H1 (cell line): Measurements from ENCODE around the gene SLC19A1. TPM values are rescaled to one million over a fixed set of nuclear protein-coding genes. Genes with fewer than 3 reads are reported as not detected.

Experiments
- CTCF ChIA-PET: fragments of 300-600 bp; sonication (Branson Sonifier 250); formaldehyde crosslinking; loops from one replicate; lab custom pipeline; 2021; ENCODE audit not compliant: partially characterized antibody; lab: Charles Lee
- POLR2A ChIA-PET: fragments of 300-600 bp; sonication (Branson Sonifier 250); formaldehyde crosslinking; loops from one replicate; lab custom pipeline; 2021; ENCODE audit warnings: inconsistent platforms; ENCODE audit not compliant: partially characterized antibody; lab: Charles Lee
- DNase-seq, 2 experiments: peaks; one replicate each; pipeline versions ENCODE4 v3.0.0 to v3.0.0-alpha.2; 2010 to 2022; ENCODE audit warnings: low spot score in 2 of 2, low read depth in 1 of 2, mixed read lengths in 1 of 2
- FAIRE-seq: peaks from 2 replicates; lab custom pipeline; 2011; peaks lifted over from hg19 to GRCh38; lab: Jason Lieb, UNC
- H2AFZ ChIP-seq: 2 replicates; pipeline ENCODE4 v1.8.1; 2012; ENCODE audit warnings: low read length, inconsistent platforms
- H2AK5ac ChIP-seq: 2 replicates; pipeline ENCODE4 v1.6.1; 2013; ENCODE audit warnings: low read depth, low read length
- H2BK120ac ChIP-seq: replicated peaks from 2 replicates; pipeline ENCODE3; 2013; ENCODE audit warnings: low read depth, low read length, inconsistent platforms
- H2BK12ac ChIP-seq: 2 replicates; pipeline ENCODE4 v1.6.1; 2013; ENCODE audit warnings: low read depth, low read length
- H2BK15ac ChIP-seq: 2 replicates; pipeline ENCODE4 v1.6.1; 2013; ENCODE audit warnings: low read length
- H2BK20ac ChIP-seq: 2 replicates; pipeline ENCODE4 v1.6.1; 2013; ENCODE audit warnings: low read length
- H2BK5ac ChIP-seq: 2 replicates; pipeline ENCODE4 v1.6.1; 2013; ENCODE audit warnings: low read depth, low read length
- H3K14ac ChIP-seq: 2 replicates; pipeline ENCODE4 v1.6.1; 2013; ENCODE audit warnings: inconsistent platforms; ENCODE audit not compliant: insufficient read length
- H3K18ac ChIP-seq: 2 replicates; pipeline ENCODE4 v1.6.1; 2013; ENCODE audit warnings: low read length; ENCODE audit errors: extremely low read depth
- H3K23ac ChIP-seq: 2 replicates; pipeline ENCODE4 v1.6.1; 2013; ENCODE audit warnings: inconsistent platforms; ENCODE audit not compliant: insufficient read length
- H3K23me2 ChIP-seq: 2 replicates; pipeline ENCODE4 v1.6.1; 2013; ENCODE audit warnings: low read depth, low read length
- H3K27ac ChIP-seq: 2 replicates; pipeline ENCODE4 v1.6.1; 2011; ENCODE audit warnings: low read depth, low read length, inconsistent platforms
- H3K27me3 ChIP-seq, 4 experiments: replicated peaks in 1 of 4; 1 replicate in 1 of 4; 2 replicates in 3 of 4; pipeline versions ENCODE4 v1.6.1 to v1.8.1; 2011 to 2013; ENCODE audit warnings: low read length in 3 of 4, mild to moderate bottlenecking in 3 of 4, inconsistent platforms in 2 of 4, mixed read lengths in 2 of 4, moderate library complexity in 1 of 4; ENCODE audit not compliant: control insufficient read depth in 3 of 4, insufficient read depth in 3 of 4; ENCODE audit errors: extremely low read depth in 1 of 4
- H3K36me3 ChIP-seq, 4 experiments: 2 replicates each; pipeline versions ENCODE4 v1.6.1 to v1.8.1; 2011 to 2013; ENCODE audit warnings: mild to moderate bottlenecking in 4 of 4, low read length in 3 of 4, moderate library complexity in 2 of 4, control low read depth in 1 of 4, inconsistent platforms in 1 of 4; ENCODE audit not compliant: insufficient read depth in 4 of 4, control insufficient read depth in 2 of 4
- H3K4ac ChIP-seq: replicated peaks from 2 replicates; pipeline ENCODE3; 2013; ENCODE audit warnings: low read length, low read depth, mixed read lengths, inconsistent platforms; ENCODE audit not compliant: insufficient read length
- H3K4me1 ChIP-seq, 4 experiments: replicated peaks in 1 of 4; 1 replicate in 1 of 4; 2 replicates in 3 of 4; pipeline versions ENCODE4 v1.6.1 to v1.8.1; 2011 to 2013; ENCODE audit warnings: low read length in 3 of 4, inconsistent platforms in 2 of 4, mixed read lengths in 1 of 4; ENCODE audit not compliant: insufficient read depth in 4 of 4, control insufficient read depth in 3 of 4
- H3K4me2 ChIP-seq, 2 experiments: 2 replicates each; pipeline versions ENCODE4 v1.6.1 to v1.8.1; 2011 to 2013; ENCODE audit warnings: low read depth in 2 of 2, low read length in 2 of 2, control low read depth in 1 of 2, inconsistent platforms in 1 of 2, mild to moderate bottlenecking in 1 of 2; ENCODE audit not compliant: insufficient read depth in 1 of 2
- H3K4me3 ChIP-seq, 4 experiments: fragments of 200-600, 300-600 bp in 1 of 4; sonication (generic), shearing (Covaris generic), sonication (Bioruptor Twin) in 1 of 4; 2 replicates each; pipeline versions ENCODE4 v1.5.1 to v1.8.1; 2011 to 2016; ENCODE audit warnings: low read length in 4 of 4, low read depth in 3 of 4, control low read depth in 2 of 4, inconsistent platforms in 2 of 4, mild to moderate bottlenecking in 2 of 4, mixed read lengths in 1 of 4, moderate library complexity in 1 of 4; ENCODE audit not compliant: insufficient read depth in 2 of 4; ENCODE audit errors: extremely low read depth in 1 of 4
- H3K56ac ChIP-seq: replicated peaks from 2 replicates; pipeline ENCODE3; 2013; ENCODE audit warnings: low read depth, mild to moderate bottlenecking, mixed read lengths, low read length, inconsistent platforms; ENCODE audit not compliant: insufficient read length
- H3K79me1 ChIP-seq: 2 replicates; pipeline ENCODE4 v1.6.1; 2013; ENCODE audit warnings: low read depth, low read length, control low read depth
- H3K79me2 ChIP-seq, 2 experiments: 2 replicates each; pipeline versions ENCODE4 v1.6.1 to v1.8.1; 2012 to 2013; ENCODE audit warnings: low read length in 2 of 2, mild to moderate bottlenecking in 2 of 2, inconsistent platforms in 1 of 2; ENCODE audit not compliant: insufficient read depth in 2 of 2, control insufficient read depth in 1 of 2
- H3K9ac ChIP-seq, 4 experiments: replicated peaks in 1 of 4; 1 replicate in 1 of 4; 2 replicates in 3 of 4; pipeline versions ENCODE4 v1.6.1 to v1.8.1; 2011 to 2013; ENCODE audit warnings: low read depth in 3 of 4, low read length in 3 of 4, control low read depth in 2 of 4, mild to moderate bottlenecking in 2 of 4, moderate library complexity in 2 of 4, inconsistent platforms in 1 of 4; ENCODE audit errors: extremely low read depth in 1 of 4
- H3K9me3 ChIP-seq, 2 experiments: 2 replicates each; pipeline versions ENCODE4 v1.6.1 to v1.8.1; 2012 to 2013; ENCODE audit warnings: mild to moderate bottlenecking in 2 of 2, moderate library complexity in 2 of 2, control low read depth in 1 of 2, inconsistent platforms in 1 of 2, low read depth in 1 of 2, low read length in 1 of 2, mixed read lengths in 1 of 2; ENCODE audit not compliant: insufficient read depth in 2 of 2
- H4K20me1 ChIP-seq, 2 experiments: replicated peaks in 1 of 2; 2 replicates each; pipeline versions ENCODE3 to v1.8.1; 2011 to 2013; ENCODE audit warnings: inconsistent platforms in 2 of 2, low read length in 2 of 2, mild to moderate bottlenecking in 1 of 2; ENCODE audit not compliant: insufficient read depth in 2 of 2, control insufficient read depth in 1 of 2
- H4K5ac ChIP-seq: 2 replicates; pipeline ENCODE4 v1.6.1; 2013; ENCODE audit warnings: low read length, low read depth, mixed read lengths, inconsistent platforms; ENCODE audit not compliant: insufficient read length
- H4K8ac ChIP-seq: 2 replicates; pipeline ENCODE4 v1.8.0; 2013; ENCODE audit warnings: mild to moderate bottlenecking, moderate library complexity, low read length, inconsistent platforms; ENCODE audit not compliant: insufficient read depth; ENCODE audit errors: extremely low read depth
- H4K91ac ChIP-seq: replicated peaks from 2 replicates; pipeline ENCODE3; 2013; ENCODE audit warnings: low read length, mixed read lengths, inconsistent platforms; ENCODE audit not compliant: insufficient read length
- BRCA1 ChIP-seq: IDR thresholded peaks from 2 replicates; pipeline ENCODE4 v1.6.1; 2012; ENCODE audit warnings: low read depth, low read length, improper control_type of control experiment
- NRF1 ChIP-seq: IDR thresholded peaks from 2 replicates; pipeline ENCODE4 v1.6.1; 2011; ENCODE audit warnings: mild to moderate bottlenecking, low read depth, low read length, improper control_type of control experiment
- TCF12 ChIP-seq: IDR thresholded peaks from 2 replicates; pipeline ENCODE4 v1.6.1; 2011; ENCODE audit warnings: low read depth, mild to moderate bottlenecking, low read length
- WGBS, 2 experiments: shearing (Covaris generic) in 1 of 2; methylation state at CpG; one replicate each; pipeline versions ENCODE4 v1.1.6 to v1.1.7; 2013 to 2015; ENCODE audit warnings: low lambda C conversion rate in 2 of 2, mixed read lengths in 2 of 2, inconsistent platforms in 1 of 2, low coverage in 1 of 2, missing lambda C conversion rate in 1 of 2; ENCODE audit not compliant: insufficient replicate concordance in 2 of 2, insufficient coverage in 1 of 2, insufficient read length in 1 of 2; ENCODE audit errors: extremely low coverage in 1 of 2, missing lambda C conversion rate in 1 of 2; 5-methylcytosine and 5-hydroxymethylcytosine counted together
- polyA plus RNA-seq, 7 experiments: library from polyadenylated mRNA; depleted of rRNA in 3 of 7; stranded (reverse) in 5 of 7; unstranded in 2 of 7; fragments of >200 nt in 5 of 7; fragments of 200-250 nt in 2 of 7; gene quantifications; 1 replicate in 5 of 7; 2 replicates in 1 of 7; 4 replicates in 1 of 7; pipeline versions ENCODE4 v1.2.1 to v1.2.3, GENCODE V29; 2011 to 2013; ENCODE audit warnings: missing spikeins in 2 of 7, mixed read lengths in 2 of 7
- total RNA-seq: library from RNA; stranded (reverse); fragmentation: NEBNext Ultra II Directional; extraction: Animal tissue kit (Norgen Biotek cat#: 25700); gene quantifications from 2 replicates; pipeline ENCODE4 v1.2.1, GENCODE V29; 2021

The SLC19A1 gene
- total and polyA plus RNA-seq, 2 of the 8 experiments (the other 6 are each of a cell fraction or from before 2014, with no cell fraction given) = 31.6 to 43.8 TPM

- peaks cover 7 to 10% of the 10 kb centered on the region in 2 experiments for H4K20me1 ChIP-seq
- H3K4ac ChIP-seq = no peak overlapping the region
- no peak overlapping the region for H4K5ac ChIP-seq
- no peak overlapping the region for H2BK5ac ChIP-seq
- peaks cover 0 to 32% of the 10 kb centered on the region in 2 experiments; a peak in 2 of 4 replicates for H3K79me2 ChIP-seq
- H3K23me2 ChIP-seq = peaks cover 6% of the 10 kb centered on the region; the same call in 1 of the 2 replicates
- H3K18ac ChIP-seq = no peak overlapping the region
- peaks cover 5% of the 10 kb centered on the region for H3K79me1 ChIP-seq
- peaks cover 0 to 15% (median 9%) of the 10 kb centered on the region in 4 experiments; a peak in 4 of 7 replicates for H3K4me1 ChIP-seq
- no peak overlapping the region for H3K9ac ChIP-seq
- H2BK120ac ChIP-seq = no peak overlapping the region
- peaks cover 0 to 5% (median 1%) of the 10 kb centered on the region in 4 experiments; a peak in 3 of 8 replicates for H3K36me3 ChIP-seq
- no peak overlapping the region for H3K23ac ChIP-seq
- no peaks in the 10 kb centered on the region for H3K9me3 ChIP-seq
- no peak overlapping the region for H2BK12ac ChIP-seq
- ChIA-PET CTCF (interaction anchor here (2.2 to 2.5 kb wide), 2 partner anchors 15 to 56 kb away, joined by 8 read pairs; no protein-coding TSS in a partner anchor), POLR2A (no interaction called here)
- no peak overlapping the region for H3K4me3 ChIP-seq
- H3K56ac ChIP-seq = no peak overlapping the region
- no peak overlapping the region for H2BK20ac ChIP-seq
- H2AK5ac ChIP-seq = no peak overlapping the region
- peak overlapping the region; percentile 40 for H4K91ac ChIP-seq
- no peak overlapping the region for H2AFZ ChIP-seq
- FAIRE-seq = no peak
- no peaks in the 10 kb centered on the region; a peak in 1 of 7 replicates for H3K27me3 ChIP-seq
- peak in 1 of 2 experiments; percentile 35 for DNase-seq
- H2BK15ac ChIP-seq = no peak overlapping the region
- no peak for TF ChIP-seq NRF1
- TF ChIP-seq BRCA1 = no peak
- no peak for TF ChIP-seq TCF12
- peak overlapping the region in 1 of 2 experiments; percentile 56; a peak in 1 of 4 replicates for H3K4me2 ChIP-seq
- H4K8ac ChIP-seq = no peak overlapping the region
- no peak overlapping the region for H3K14ac ChIP-seq
- H3K27ac ChIP-seq = no peak overlapping the region
- WGBS, 2 experiments = 89% methylated on average over 9 of the region's 10 CpGs; no CpG with 5 or more reads in 1 of the 2 experiments
Measured at GRCh38 chr21:45540601-45540970, 1.7 kb downstream of the SLC19A1 start.
